ENCODE data around the gene SMARCB1.

- TF ChIP-seq CTCF (conservative IDR thresholded peaks at IDR 0.05; ENCODE audit: low read depth in 2 of 2), result no peak
- TF ChIP-seq POLR2AphosphoS5 (IDR thresholded peaks at IDR 0.05; ENCODE audit: low read depth), result no peak
- TF ChIP-seq NANOG (IDR thresholded peaks at IDR 0.05; ENCODE audit: borderline replicate concordance), result no peak
- no peak for TF ChIP-seq EZH2 (IDR thresholded peaks at IDR 0.05; ENCODE audit: low read depth, unreplicated experiment)
- TF ChIP-seq EZH2phosphoT487 (IDR thresholded peaks at IDR 0.05; ENCODE audit: unreplicated experiment), result no peak
- no peak for TF ChIP-seq JUNB (IDR thresholded peaks at IDR 0.05; ENCODE audit: unreplicated experiment)
- TF ChIP-seq CREB1 (CRISPR knock-in tag; IDR thresholded peaks at IDR 0.05; ENCODE audit: low read depth), result no peak
- TF ChIP-seq, protein P1, sequence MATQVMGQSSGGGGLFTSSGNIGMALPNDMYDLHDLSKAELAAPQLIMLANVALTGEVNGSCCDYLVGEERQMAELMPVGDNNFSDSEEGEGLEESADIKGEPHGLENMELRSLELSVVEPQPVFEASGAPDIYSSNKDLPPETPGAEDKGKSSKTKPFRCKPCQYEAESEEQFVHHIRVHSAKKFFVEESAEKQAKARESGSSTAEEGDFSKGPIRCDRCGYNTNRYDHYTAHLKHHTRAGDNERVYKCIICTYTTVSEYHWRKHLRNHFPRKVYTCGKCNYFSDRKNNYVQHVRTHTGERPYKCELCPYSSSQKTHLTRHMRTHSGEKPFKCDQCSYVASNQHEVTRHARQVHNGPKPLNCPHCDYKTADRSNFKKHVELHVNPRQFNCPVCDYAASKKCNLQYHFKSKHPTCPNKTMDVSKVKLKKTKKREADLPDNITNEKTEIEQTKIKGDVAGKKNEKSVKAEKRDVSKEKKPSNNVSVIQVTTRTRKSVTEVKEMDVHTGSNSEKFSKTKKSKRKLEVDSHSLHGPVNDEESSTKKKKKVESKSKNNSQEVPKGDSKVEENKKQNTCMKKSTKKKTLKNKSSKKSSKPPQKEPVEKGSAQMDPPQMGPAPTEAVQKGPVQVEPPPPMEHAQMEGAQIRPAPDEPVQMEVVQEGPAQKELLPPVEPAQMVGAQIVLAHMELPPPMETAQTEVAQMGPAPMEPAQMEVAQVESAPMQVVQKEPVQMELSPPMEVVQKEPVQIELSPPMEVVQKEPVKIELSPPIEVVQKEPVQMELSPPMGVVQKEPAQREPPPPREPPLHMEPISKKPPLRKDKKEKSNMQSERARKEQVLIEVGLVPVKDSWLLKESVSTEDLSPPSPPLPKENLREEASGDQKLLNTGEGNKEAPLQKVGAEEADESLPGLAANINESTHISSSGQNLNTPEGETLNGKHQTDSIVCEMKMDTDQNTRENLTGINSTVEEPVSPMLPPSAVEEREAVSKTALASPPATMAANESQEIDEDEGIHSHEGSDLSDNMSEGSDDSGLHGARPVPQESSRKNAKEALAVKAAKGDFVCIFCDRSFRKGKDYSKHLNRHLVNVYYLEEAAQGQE (IDR thresholded peaks at IDR 0.05; ENCODE audit: unreplicated experiment), result no peak
- TF ChIP-seq, protein P2, sequence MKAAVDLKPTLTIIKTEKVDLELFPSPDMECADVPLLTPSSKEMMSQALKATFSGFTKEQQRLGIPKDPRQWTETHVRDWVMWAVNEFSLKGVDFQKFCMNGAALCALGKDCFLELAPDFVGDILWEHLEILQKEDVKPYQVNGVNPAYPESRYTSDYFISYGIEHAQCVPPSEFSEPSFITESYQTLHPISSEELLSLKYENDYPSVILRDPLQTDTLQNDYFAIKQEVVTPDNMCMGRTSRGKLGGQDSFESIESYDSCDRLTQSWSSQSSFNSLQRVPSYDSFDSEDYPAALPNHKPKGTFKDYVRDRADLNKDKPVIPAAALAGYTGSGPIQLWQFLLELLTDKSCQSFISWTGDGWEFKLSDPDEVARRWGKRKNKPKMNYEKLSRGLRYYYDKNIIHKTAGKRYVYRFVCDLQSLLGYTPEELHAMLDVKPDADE (IDR thresholded peaks at IDR 0.05), result no peak
- no peak for TF ChIP-seq STAT1 (IDR thresholded peaks at IDR 0.05; ENCODE audit: unreplicated experiment)
- no peak for TF ChIP-seq ZNF114 (CRISPR knock-in tag; IDR thresholded peaks at IDR 0.05)
Measured at GRCh38 chr22:23812378-23812777, 25.6 kb downstream of the SMARCB1 start.

All from GM23338 (cell line).